B cell (primary cell): ENCODE data around the gene DAB2IP. TPM values are rescaled to one million over a fixed set of nuclear protein-coding genes. Genes with fewer than 3 reads are reported as not detected.

Source experiments
- ATAC-seq: fragments of 200-7000 bp; cut with Tn5 transposase; one replicate; pipeline ENCODE4 v1.10.0; 2021; ENCODE audit warnings: low read depth, mild to moderate bottlenecking, moderate number of reproducible peaks, moderate library complexity
- CTCF ChIA-PET: fragments of 350-600 bp; sonication (Branson Sonifier 250); formaldehyde crosslinking; loops from one replicate; lab custom pipeline; 2021; ENCODE audit warnings: antibody characterized with exemption, inconsistent platforms; lab: Charles Lee
- POLR2A ChIA-PET: fragments of 350-600 bp; sonication (Branson Sonifier 250); formaldehyde crosslinking; loops from one replicate; lab custom pipeline; 2021; ENCODE audit warnings: antibody characterized with exemption; lab: Charles Lee
- DNase-seq: peaks from one replicate; pipeline ENCODE4 v3.0.0; 2013
- H2AFZ ChIP-seq: 2 replicates; pipeline ENCODE4 v1.6.1; 2012; ENCODE audit warnings: mild to moderate bottlenecking, low read depth, low read length; ENCODE audit not compliant: insufficient read depth, poor library complexity, severe bottlenecking
- H3K27ac ChIP-seq, 2 donors: 1 replicate in 1 of 2; 2 replicates in 1 of 2; pipeline ENCODE4 v1.5.1; 2012 to 2013; ENCODE audit warnings: low read length in 2 of 2, mild to moderate bottlenecking in 2 of 2, moderate library complexity in 1 of 2
- H3K27me3 ChIP-seq, 4 experiments: fragments of 200-600 bp in 1 of 4; sonication (generic) in 1 of 4; replicated peaks in 1 of 4; 1 replicate in 2 of 4; 2 replicates in 2 of 4; pipeline versions ENCODE4 v1.6.1 to v1.7.0; 2013 to 2016; ENCODE audit warnings: low read length in 3 of 4, mild to moderate bottlenecking in 2 of 4, mixed read lengths in 1 of 4, moderate library complexity in 1 of 4; ENCODE audit not compliant: insufficient read depth in 4 of 4, control insufficient read depth in 3 of 4; ENCODE audit errors: control extremely low read depth in 1 of 4
- H3K36me3 ChIP-seq, 2 experiments: replicated peaks in 1 of 2; 1 replicate in 1 of 2; 2 replicates in 1 of 2; pipeline versions ENCODE4 v1.6.1 to v1.7.1; 2013; ENCODE audit warnings: low read length in 1 of 2; ENCODE audit not compliant: insufficient read depth in 2 of 2, control insufficient read depth in 1 of 2; ENCODE audit errors: control extremely low read depth in 1 of 2, extremely low read depth in 1 of 2
- H3K4me1 ChIP-seq, 2 donors: fragments of 200-600 bp in 1 of 2; sonication (generic) in 1 of 2; 1 replicate in 1 of 2; 2 replicates in 1 of 2; pipeline versions ENCODE4 v1.5.1 to v1.6.1; 2013 to 2017; ENCODE audit warnings: low read length in 2 of 2; ENCODE audit not compliant: control insufficient read depth in 2 of 2, insufficient read depth in 2 of 2
- H3K4me2 ChIP-seq: replicated peaks from 2 replicates; pipeline ENCODE3; 2012; ENCODE audit warnings: mild to moderate bottlenecking, low read depth, low read length; ENCODE audit not compliant: poor library complexity, severe bottlenecking
- H3K4me3 ChIP-seq, 5 experiments: fragments of 200-600 bp in 1 of 5; sonication (generic) in 1 of 5; 1 replicate in 3 of 5; 2 replicates in 2 of 5; pipeline versions ENCODE4 v1.5.1 to v1.7.0; 2011 to 2016; ENCODE audit warnings: low read length in 4 of 5, mild to moderate bottlenecking in 4 of 5, low read depth in 2 of 5, control low read depth in 1 of 5, moderate library complexity in 1 of 5; ENCODE audit not compliant: insufficient read depth in 1 of 5; ENCODE audit errors: control extremely low read depth in 1 of 5, extremely low read depth in 1 of 5
- H3K79me2 ChIP-seq: fragments of 200-600 bp; sonication (generic); one replicate; pipeline ENCODE4 v1.6.0; 2016; ENCODE audit warnings: low read length; ENCODE audit not compliant: control insufficient read depth, insufficient read depth
- H3K9ac ChIP-seq: fragments of 200-600 bp; sonication (generic); 2 replicates; pipeline ENCODE4 v1.6.1; 2017; ENCODE audit warnings: mild to moderate bottlenecking, low read length, moderate library complexity
- H3K9me3 ChIP-seq, 3 donors: one replicate each; pipeline versions ENCODE4 v1.6.1 to v1.7.1; 2013; ENCODE audit warnings: low read length in 2 of 3; ENCODE audit not compliant: control insufficient read depth in 2 of 3, insufficient read depth in 1 of 3; ENCODE audit errors: control extremely low read depth in 1 of 3
- H4K20me1 ChIP-seq: 2 replicates; pipeline ENCODE4 v1.6.0; 2012; ENCODE audit warnings: mild to moderate bottlenecking, low read length; ENCODE audit not compliant: insufficient read depth, control insufficient read depth, poor library complexity, severe bottlenecking
- H3K27ac Mint-ChIP-seq: one replicate; pipeline ENCODE4 v1.8.0; 2021; ENCODE audit warnings: mixed read lengths
- H3K27me3 Mint-ChIP-seq: one replicate; pipeline ENCODE4 v1.8.0; 2021; ENCODE audit warnings: mixed read lengths
- H3K4me1 Mint-ChIP-seq: one replicate; pipeline ENCODE4 v1.8.0; 2021; ENCODE audit warnings: mixed read lengths
- H3K4me3 Mint-ChIP-seq: one replicate; pipeline ENCODE4 v1.8.0; 2021; ENCODE audit warnings: mixed read lengths
- H3K9me3 Mint-ChIP-seq: one replicate; pipeline ENCODE4 v1.8.0; 2022; ENCODE audit warnings: mixed read lengths; ENCODE audit not compliant: insufficient read depth
- EZH2 ChIP-seq: IDR thresholded peaks from 2 replicates; pipeline ENCODE4 v1.6.1; 2012; ENCODE audit warnings: borderline replicate concordance, low read depth, mild to moderate bottlenecking, moderate library complexity, low read length; ENCODE audit not compliant: insufficient read depth, poor library complexity, severe bottlenecking
- WGBS: methylation state at CpG from one replicate; pipeline ENCODE4 v1.1.5; 2013; ENCODE audit warnings: missing lambda C conversion rate; ENCODE audit not compliant: insufficient coverage; 5-methylcytosine and 5-hydroxymethylcytosine counted together
- intact Hi-C: fragments of 100-400 bp; cut with micrococcal nuclease; formaldehyde crosslinking; loops from one replicate; pipeline ENCODE4 v1.10.0; 2022
- polyA plus RNA-seq: library from polyadenylated mRNA; depleted of rRNA; stranded (reverse); fragments of >200 nt; gene quantifications from 2 replicates; pipeline ENCODE4 v1.2.3, GENCODE V29; 2012
- total RNA-seq, 2 donors: library from RNA; stranded (reverse); fragments of 120-200 nt in 1 of 2; gene quantifications; 1 replicate in 1 of 2; 2 replicates in 1 of 2; pipeline versions ENCODE4 v1.2.3 to v1.2.4, GENCODE V29; 2013 to 2022
- TF ChIP-seq, protein P1 (sequence below): fragments of 200-600 bp; IDR thresholded peaks from one replicate; pipeline ENCODE4 v1.8.0; 2022; ENCODE audit warnings: antibody characterized with exemption, mild to moderate bottlenecking

DAB2IP gene
- total and polyA plus RNA-seq, 2 donors (not counting 1 experiment from before 2014, with no cell fraction given), result 1.1 to 3.9 TPM

DNA sequence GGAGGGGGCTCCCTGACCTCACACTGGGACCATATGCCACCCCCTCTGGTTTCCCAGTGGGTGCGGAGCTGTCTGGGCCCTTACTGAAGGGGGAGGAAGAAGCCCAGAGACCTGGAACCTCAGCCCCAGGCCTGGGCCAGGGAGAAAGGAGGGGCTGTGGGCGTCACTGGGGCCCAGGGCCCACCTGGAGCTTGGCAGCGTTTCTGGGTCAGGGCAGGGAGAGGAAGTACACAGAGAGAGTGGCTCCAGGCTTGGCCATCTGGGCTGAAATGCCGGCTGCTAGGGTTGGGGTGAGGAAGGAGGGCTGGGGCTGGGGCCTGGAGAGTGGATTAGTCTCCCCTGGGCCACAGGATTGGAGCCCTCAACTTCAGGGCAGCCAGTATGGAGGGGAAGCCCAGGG, 6.4 kb upstream of the DAB2IP start:
- no peaks in the 10 kb centered on the region for H3K9me3 ChIP-seq
- Mint-ChIP-seq H3K27ac (no peak overlapping the region), H3K9me3 (no peaks in the 10 kb centered on the region), H3K4me1 (peaks cover 9% of the 10 kb centered on the region), H3K4me3 (no peak overlapping the region), H3K27me3 (peaks cover 31% of the 10 kb centered on the region)
- WGBS, result 31% methylated on average over 4 of the region's 4 CpGs
- no peaks in the 10 kb centered on the region for H3K36me3 ChIP-seq
- no peak overlapping the region for H3K27ac ChIP-seq
- no peak overlapping the region for H2AFZ ChIP-seq
- peaks cover 0 to 7% (median 1%) of the 10 kb centered on the region in 4 experiments for H3K27me3 ChIP-seq
- H3K9ac ChIP-seq, result no peak overlapping the region
- DNase-seq (no peak), ATAC-seq (no peak)
- peaks cover 0 to 9% of the 10 kb centered on the region in 2 donors for H3K4me1 ChIP-seq
- ChIA-PET POLR2A (no interaction called here), CTCF (no interaction called here)
- intact Hi-C loops, result no loop called here
- H3K79me2 ChIP-seq, result no peaks in the 10 kb centered on the region
- TF ChIP-seq EZH2, result no peak
- TF ChIP-seq, protein P1, sequence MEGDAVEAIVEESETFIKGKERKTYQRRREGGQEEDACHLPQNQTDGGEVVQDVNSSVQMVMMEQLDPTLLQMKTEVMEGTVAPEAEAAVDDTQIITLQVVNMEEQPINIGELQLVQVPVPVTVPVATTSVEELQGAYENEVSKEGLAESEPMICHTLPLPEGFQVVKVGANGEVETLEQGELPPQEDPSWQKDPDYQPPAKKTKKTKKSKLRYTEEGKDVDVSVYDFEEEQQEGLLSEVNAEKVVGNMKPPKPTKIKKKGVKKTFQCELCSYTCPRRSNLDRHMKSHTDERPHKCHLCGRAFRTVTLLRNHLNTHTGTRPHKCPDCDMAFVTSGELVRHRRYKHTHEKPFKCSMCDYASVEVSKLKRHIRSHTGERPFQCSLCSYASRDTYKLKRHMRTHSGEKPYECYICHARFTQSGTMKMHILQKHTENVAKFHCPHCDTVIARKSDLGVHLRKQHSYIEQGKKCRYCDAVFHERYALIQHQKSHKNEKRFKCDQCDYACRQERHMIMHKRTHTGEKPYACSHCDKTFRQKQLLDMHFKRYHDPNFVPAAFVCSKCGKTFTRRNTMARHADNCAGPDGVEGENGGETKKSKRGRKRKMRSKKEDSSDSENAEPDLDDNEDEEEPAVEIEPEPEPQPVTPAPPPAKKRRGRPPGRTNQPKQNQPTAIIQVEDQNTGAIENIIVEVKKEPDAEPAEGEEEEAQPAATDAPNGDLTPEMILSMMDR, result no peak
- H3K4me2 ChIP-seq, result no peak overlapping the region
- no peak overlapping the region for H3K4me3 ChIP-seq
- no peaks in the 10 kb centered on the region for H4K20me1 ChIP-seq

DNA sequence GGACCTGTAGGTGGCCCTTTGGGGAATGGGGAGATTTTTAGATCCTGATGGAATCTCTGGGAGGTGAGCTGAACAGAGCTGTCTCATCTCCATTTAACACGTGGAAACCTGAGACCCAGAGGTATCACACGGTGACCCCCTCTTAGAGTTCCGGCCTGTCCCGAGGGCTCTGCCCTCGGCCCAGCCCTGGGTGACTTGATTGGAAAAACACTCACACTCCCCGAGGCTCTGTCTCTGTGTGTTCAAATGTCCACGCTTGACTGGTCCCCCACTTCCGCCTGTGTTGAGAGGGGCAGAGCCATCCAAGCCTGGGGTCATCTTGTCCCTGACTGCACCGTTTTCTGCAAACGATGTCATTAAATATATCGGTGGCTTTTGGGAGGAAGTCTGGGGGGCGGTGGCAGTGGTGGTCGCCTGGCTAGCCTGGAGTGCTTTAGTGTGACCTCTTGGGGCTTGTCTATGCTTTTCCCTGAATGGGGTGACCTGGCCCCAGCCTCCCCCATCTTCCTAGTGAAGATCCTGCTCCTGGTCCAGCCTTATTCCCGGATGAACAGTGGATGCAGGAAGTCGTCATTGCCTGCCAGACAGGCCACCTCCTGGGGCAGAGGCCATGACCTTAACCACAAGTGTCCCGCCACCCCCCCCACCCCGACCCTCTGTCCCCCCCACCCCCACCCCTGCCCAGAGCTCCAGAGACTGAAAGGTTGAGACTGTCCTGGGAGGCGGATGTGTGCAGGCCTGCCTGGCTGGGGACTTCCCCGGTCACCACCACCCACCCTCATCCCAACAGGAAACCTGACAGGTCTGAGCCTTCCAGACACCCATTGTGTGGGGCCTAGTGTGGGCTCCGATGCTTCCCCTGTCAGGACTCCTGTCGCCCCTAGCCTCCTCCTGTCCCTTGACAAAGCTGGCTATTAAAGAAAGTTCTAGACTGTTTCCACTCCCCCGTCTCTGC, 5.3 kb upstream of the DAB2IP start:
- DNase-seq (no peak), ATAC-seq (peak; percentile 28)
- ChIA-PET CTCF (no interaction called here), POLR2A (no interaction called here)
- no peak overlapping the region for H3K27ac ChIP-seq
- Mint-ChIP-seq H3K27ac (no peak overlapping the region), H3K4me1 (peaks cover 16% of the 10 kb centered on the region), H3K9me3 (no peaks in the 10 kb centered on the region), H3K4me3 (no peak overlapping the region), H3K27me3 (peaks cover 39% of the 10 kb centered on the region)
- no peak overlapping the region for H3K9ac ChIP-seq
- intact Hi-C loops, result no loop called here
- no peaks in the 10 kb centered on the region for H3K36me3 ChIP-seq
- no peaks in the 10 kb centered on the region for H3K79me2 ChIP-seq
- 74% methylated on average over 15 of the region's 22 CpGs for WGBS
- no peak for TF ChIP-seq EZH2
- TF ChIP-seq, protein P1, result no peak
- no peak overlapping the region for H3K4me3 ChIP-seq
- H3K4me1 ChIP-seq, result peaks cover 0 to 11% of the 10 kb centered on the region in 2 donors
- H3K9me3 ChIP-seq, result no peaks in the 10 kb centered on the region
- H3K4me2 ChIP-seq, result no peak overlapping the region
- no peak overlapping the region for H2AFZ ChIP-seq
- peaks cover 0 to 19% (median 7%) of the 10 kb centered on the region in 4 experiments for H3K27me3 ChIP-seq
- no peaks in the 10 kb centered on the region for H4K20me1 ChIP-seq
